RWPE1 (cell line): ENCODE results near the gene NDUFB3.
A peak's percentile ranks its signal among the peaks of the same experiment; 100 is the strongest.

Source experiments
- CTCF ChIA-PET: fragments of 350-600 bp; sonication (Branson Sonifier 250); formaldehyde crosslinking; extraction: SDS; loops from one replicate; lab custom pipeline; 2021; lab: Yijun Ruan, JAX
- POLR2A ChIA-PET: fragments of 400-600 bp; formaldehyde crosslinking; extraction: SDS; loops from one replicate; lab custom pipeline; 2020; ENCODE audit warnings: antibody characterized with exemption; ENCODE audit not compliant: low non-redundant PET; lab: Yijun Ruan, JAX
- DNase-seq: peaks from one replicate; pipeline ENCODE4 v3.0.0; 2012; ENCODE audit warnings: low spot score
- H3K27ac ChIP-seq: fragments of 450-650 bp; 2 replicates; pipeline ENCODE4 v1.5.1; 2017
- CTCF ChIP-seq: fragments of 450-650 bp; conservative IDR thresholded peaks from 2 replicates; pipeline ENCODE4 v1.5.1; 2017; ENCODE audit warnings: low read depth, mild to moderate bottlenecking

The NDUFB3 gene

GRCh38 chr2:201064797-201065329 lies 6.9 kb upstream of the NDUFB3 start:
- TF ChIP-seq CTCF, result no peak
- no peak for DNase-seq
- no peak overlapping the region for H3K27ac ChIP-seq
- POLR2A ChIA-PET, result no interaction called here
- CTCF ChIA-PET, result interaction anchor here (0.6 kb wide), 1 partner anchor 16 kb away, joined by 6 read pairs; no protein-coding TSS in a partner anchor

GRCh38 chr2:201070948-201071478 lies 788 bp upstream of the NDUFB3 start:
- CTCF ChIA-PET, result interaction anchor here (0.8 to 1.0 kb wide), 2 partner anchors 106 to 358 kb away, joined by 4 read pairs; no protein-coding TSS in a partner anchor
- peak overlapping the region; percentile 82 for H3K27ac ChIP-seq
- TF ChIP-seq CTCF, result no peak
- peak; percentile 42 for DNase-seq
- POLR2A ChIA-PET, result no interaction called here

DNA sequence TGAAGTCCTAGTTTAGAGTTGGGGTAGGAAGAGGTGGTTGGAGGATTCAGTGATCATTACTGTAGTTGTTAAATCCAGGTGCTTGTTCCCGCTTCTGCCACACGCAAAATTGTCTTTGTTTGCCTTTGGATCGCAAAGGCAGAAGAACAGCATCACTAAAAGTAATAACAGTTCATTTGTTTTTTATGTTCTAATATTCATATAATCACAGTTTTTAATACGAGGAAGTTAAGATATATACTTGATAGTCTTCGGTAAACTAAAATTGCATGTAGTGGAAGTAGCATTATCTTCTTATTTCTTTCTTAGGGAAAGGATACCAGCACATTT lies 365 bp downstream of the NDUFB3 start:
- H3K27ac ChIP-seq, result peak overlapping the region; percentile 82
- ChIA-PET CTCF (interaction anchor here (0.6 kb wide), 1 partner anchor 139 kb away, joined by 3 read pairs; no protein-coding TSS in a partner anchor), POLR2A (no interaction called here)
- DNase-seq, result no peak
- TF ChIP-seq CTCF, result no peak

DNA sequence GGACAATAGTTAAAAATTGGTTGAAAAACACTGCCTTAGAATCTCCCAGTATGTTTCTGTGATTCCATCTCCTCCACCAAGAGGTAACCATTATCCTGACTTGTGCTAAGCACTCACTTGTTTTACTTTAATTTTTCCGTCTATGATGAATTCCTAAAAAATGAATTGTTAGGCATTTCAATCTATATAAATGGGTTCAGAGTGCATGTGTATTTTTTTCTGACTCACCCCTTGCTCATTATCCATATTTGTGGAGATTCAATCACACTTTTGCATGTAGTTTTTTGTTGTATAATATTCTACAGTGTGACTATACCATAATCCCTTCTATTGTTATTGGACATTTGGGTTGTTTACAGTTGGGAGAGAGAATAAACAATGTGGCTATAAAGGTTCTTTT lies 1.3 kb downstream of the NDUFB3 start:
- no peak for DNase-seq
- no peak for TF ChIP-seq CTCF
- ChIA-PET CTCF (no interaction called here), POLR2A (no interaction called here)
- H3K27ac ChIP-seq, result no peak overlapping the region

DNA sequence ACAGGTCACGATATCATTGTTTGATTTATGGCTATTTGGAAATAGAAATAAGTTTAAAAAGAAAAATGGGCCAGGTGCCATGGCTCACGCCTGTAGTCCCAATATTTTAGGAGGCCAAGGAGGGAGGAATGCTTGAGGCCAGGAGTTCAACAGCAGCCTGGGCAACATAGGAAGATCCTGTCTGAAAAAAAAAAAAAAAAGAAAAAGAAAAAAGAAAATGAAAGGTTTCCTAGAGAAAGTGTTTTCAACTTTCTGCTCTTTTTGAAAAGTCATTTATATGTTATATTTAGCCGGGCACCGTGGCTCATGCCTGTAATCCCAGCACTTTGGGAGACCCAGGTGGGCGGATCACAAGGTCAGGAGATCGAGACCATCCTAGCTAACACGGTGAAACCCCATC lies 3.2 kb downstream of the NDUFB3 start:
- TF ChIP-seq CTCF, result no peak
- ChIA-PET CTCF (interaction anchor here (0.6 kb wide), 1 partner anchor 70 kb away, joined by 3 read pairs; no protein-coding TSS in a partner anchor), POLR2A (no interaction called here)
- H3K27ac ChIP-seq, result no peak overlapping the region
- no peak for DNase-seq

GRCh38 chr2:201084863-201085262 lies 13.1 kb downstream of the NDUFB3 start:
- TF ChIP-seq CTCF, result no peak
- CTCF ChIA-PET, result no interaction called here
- H3K27ac ChIP-seq, result no peak overlapping the region

More at GRCh38 chr2:201084863-201085262, 13.1 kb downstream of the NDUFB3 start:
- POLR2A ChIA-PET, result no interaction called here
- DNase-seq, result no peak
